Fibroblast of pulmonary artery (primary cell): Measurements from ENCODE around the gene HNRNPH3.
"Not testable (repeated sequence)": the region's sequence is repeated elsewhere in the genome, so short reads cannot be mapped to it uniquely, and the experiment has no call there.

Experiments
- DNase-seq: peaks from one replicate; pipeline ENCODE4 v3.0.0-alpha.2; 2010; ENCODE audit warnings: low read depth
- H3K4me3 ChIP-seq: replicated peaks from 2 replicates; pipeline ENCODE4 v1.5.1; 2011; ENCODE audit warnings: low read depth, mild to moderate bottlenecking, control low read depth, low read length, moderate library complexity
- TF ChIP-seq, protein P1 (sequence below): IDR thresholded peaks from 2 replicates; pipeline ENCODE4 v1.5.1; 2011; ENCODE audit warnings: mild to moderate bottlenecking, control low read depth, low read length, inconsistent platforms; ENCODE audit errors: missing control alignments

HNRNPH3 gene

DNA sequence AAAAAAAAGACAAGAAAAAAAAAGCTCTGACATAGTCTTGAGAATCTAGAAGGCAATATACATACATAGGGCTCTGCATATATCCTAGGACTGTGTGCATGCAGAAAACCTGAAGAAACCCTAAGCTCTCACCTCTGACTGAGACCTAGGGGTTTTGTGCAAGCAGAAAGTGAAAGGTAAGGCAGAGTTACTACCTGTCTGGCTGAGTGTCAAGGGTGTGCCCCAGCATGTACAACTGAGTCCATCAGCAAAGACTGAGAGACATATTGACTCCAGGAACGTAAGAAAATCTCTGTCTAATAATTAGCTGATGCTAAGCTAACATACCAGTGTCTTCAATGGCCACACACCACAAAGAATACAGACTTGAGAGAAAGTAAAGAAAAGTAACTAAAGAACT is 16.3 kb upstream of the HNRNPH3 start:
- TF ChIP-seq, protein P1, sequence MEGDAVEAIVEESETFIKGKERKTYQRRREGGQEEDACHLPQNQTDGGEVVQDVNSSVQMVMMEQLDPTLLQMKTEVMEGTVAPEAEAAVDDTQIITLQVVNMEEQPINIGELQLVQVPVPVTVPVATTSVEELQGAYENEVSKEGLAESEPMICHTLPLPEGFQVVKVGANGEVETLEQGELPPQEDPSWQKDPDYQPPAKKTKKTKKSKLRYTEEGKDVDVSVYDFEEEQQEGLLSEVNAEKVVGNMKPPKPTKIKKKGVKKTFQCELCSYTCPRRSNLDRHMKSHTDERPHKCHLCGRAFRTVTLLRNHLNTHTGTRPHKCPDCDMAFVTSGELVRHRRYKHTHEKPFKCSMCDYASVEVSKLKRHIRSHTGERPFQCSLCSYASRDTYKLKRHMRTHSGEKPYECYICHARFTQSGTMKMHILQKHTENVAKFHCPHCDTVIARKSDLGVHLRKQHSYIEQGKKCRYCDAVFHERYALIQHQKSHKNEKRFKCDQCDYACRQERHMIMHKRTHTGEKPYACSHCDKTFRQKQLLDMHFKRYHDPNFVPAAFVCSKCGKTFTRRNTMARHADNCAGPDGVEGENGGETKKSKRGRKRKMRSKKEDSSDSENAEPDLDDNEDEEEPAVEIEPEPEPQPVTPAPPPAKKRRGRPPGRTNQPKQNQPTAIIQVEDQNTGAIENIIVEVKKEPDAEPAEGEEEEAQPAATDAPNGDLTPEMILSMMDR, result no peak
- no peak overlapping the region for H3K4me3 ChIP-seq
- no peak for DNase-seq

DNA sequence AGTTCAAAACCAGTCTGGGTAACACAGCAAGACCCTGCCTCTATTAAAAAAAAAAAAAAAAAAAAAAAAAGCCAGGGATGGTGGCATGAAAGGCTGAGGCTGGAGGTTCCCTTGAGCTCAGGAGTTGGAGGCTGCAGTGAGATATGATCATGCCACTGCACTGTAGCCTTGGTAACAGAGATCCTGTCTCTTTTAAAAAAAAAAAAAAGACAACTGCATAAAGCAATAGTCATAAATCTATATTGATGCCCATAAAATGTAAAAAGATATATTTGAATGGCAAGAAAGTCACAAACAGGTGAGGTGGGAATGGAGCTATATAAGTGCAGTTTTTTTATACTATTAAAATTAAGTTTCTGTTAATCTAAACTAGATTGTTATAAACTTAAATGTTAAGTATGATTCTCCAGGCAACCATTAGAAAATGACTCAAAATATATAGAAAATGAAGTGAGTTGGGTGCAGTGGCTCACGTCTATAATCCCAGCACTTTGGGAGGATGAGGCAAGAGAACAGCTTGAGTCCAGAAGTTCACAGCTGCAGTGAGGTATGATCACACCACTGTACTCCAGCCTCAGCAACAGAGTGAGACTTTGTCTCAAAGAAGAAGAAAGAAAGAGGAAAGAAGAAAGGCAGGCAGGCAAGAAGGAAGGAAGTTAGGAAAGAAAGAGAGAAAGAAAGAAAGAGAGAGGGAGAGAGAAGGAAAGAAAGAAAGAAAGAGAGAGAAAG is 13.4 kb upstream of the HNRNPH3 start:
- no peak for DNase-seq
- no peak overlapping the region for H3K4me3 ChIP-seq
- TF ChIP-seq, protein P1, result no peak

DNA sequence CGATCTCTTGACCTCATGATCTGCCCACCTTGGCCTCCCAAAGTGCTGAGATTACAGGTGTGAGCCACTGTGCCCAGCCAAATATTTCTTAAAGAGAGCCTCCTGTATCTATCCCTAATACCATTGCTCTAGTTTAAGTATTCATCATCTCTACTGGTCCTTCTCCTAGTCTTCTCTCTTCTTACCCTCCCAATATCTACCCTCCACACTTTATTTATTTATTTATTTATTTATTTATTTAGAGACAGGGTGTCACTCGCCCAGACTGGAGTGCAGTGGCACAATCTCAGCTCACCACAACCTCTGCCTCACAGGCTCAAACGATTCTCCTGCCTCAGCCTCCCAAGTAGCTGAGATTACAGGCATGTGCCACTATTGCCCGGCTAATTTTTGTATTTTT is 7.5 kb upstream of the HNRNPH3 start:
- not testable (repeated sequence) for H3K4me3 ChIP-seq, DNase-seq

DNA sequence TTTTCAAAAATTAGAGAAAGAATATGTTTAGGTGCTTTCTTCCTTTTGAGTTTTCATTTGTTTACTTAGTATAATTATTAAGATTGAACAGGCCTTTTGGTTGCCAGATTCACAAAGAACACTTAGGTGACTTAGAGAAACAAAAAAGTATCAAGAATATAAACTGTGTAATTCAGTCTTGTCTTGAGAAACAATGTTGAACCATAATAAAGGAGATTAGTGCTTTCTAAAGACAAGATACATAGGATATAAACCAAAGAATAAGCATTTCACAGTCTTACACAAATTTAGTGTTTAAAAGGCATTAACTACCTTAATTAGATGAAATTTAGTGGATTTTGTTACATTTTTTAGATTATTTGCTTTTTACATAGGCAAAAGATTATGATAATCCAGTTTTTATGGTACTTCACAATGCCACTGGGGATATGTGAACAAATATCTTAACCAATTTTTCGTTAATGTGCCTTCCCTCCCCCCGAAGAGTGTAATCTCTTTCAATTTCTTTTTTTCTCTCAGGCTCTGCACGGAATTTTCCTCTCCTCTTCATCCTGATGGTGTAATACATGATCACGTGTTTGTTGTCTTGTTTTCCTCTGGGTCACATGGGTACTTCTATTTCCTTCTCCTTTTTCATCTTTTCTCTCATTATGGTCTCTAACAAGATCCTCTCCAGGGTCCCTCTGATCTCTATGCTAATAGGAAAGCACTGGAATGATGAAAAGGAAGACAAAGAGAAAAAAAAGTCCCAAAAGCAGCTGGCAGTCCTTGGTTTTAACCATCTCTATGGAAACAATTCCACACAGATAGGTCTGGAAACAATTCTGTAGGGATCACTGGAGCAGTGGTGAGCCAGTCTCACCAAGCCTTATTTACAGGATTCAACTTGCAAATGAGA is 3.7 kb upstream of the HNRNPH3 start:
- peak overlapping the region; percentile 30 for H3K4me3 ChIP-seq
- DNase-seq, result peak; percentile 85
- TF ChIP-seq, protein P1, result no peak

DNA sequence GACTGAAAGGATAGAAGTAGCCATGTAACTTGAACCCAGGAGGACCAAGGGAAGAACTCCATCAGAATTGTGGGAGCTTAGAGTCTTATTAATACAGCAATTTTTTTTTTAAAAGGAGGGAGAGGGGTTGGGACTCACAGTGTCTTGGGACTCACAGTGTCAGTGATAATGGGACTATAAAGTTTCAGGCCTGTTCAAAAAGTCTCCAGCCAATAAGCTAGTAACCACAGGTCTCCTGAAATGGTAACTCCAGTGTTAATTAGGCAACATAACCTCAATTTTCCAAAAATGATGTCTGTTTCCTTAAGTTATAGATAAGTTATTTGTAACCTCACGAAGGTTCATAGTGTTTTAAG is 2.4 kb upstream of the HNRNPH3 start:
- TF ChIP-seq, protein P1, result no peak
- no peak for DNase-seq
- H3K4me3 ChIP-seq, result no peak overlapping the region

DNA sequence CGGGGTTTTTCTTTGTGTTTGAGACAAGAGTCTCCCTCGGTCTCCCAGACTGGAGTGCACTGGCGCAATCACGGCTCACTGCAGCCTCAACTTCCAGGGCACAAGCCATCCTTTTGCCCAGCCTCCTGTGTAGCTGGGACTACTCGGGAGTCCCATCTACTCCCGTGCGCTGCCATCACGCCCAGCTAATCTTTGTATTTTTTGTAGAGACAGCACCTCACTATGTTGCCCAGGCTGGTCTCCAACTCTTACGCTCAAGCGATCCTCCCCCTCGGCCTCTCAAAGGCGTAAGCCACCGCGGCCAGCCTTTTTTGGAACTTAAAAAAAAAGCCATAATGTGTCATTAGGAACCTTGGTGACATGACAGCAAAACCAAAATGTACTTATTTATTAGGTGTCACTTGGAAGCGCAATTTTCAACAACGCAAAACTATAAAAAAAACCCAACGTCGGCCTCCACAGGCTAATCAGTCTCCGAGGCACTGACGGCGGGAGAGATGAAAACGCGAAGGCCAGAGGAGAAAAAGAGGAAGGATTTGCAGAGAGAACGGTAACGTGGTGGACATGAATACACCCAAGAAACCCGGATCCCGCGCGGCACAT is 911 bp upstream of the HNRNPH3 start:
- DNase-seq, result peak; percentile 41
- peak overlapping the region; percentile 87 for H3K4me3 ChIP-seq
- TF ChIP-seq, protein P1, result no peak
